Testis (tissue), 2 donors: ENCODE data around the gene UTP4.

ENCODE experiments used
- CTCF ChIP-seq, 3 experiments: fragments of 450-650 bp in 2 of 3; fragments of 200-600 bp in 1 of 3; sonication (generic) in 1 of 3; IDR thresholded peaks; one replicate each; pipeline ENCODE4 v1.5.1; 2016 to 2019; ENCODE audit warnings: antibody characterized with exemption in 3 of 3, mild to moderate bottlenecking in 2 of 3, moderate library complexity in 1 of 3
- POLR2A ChIP-seq: fragments of 450-650 bp; IDR thresholded peaks from one replicate; pipeline ENCODE4 v1.6.1; 2017; ENCODE audit warnings: antibody characterized with exemption, mild to moderate bottlenecking, moderate library complexity

GRCh38 chr16:69113216-69113615, 19.2 kb upstream of the UTP4 start:
- TF ChIP-seq CTCF (IDR thresholded peaks at IDR 0.05) = no peak
- no peak for TF ChIP-seq POLR2A
